ENCODE results near the gene GOLGA6L10. TPM values are rescaled to one million over a fixed set of nuclear protein-coding genes. Genes with fewer than 3 reads are reported as not detected.
"Not testable (repeated sequence)": the region's sequence is repeated elsewhere in the genome, so short reads cannot be mapped to it uniquely, and the experiment has no call there.

The GOLGA6L10 gene
- total RNA-seq, 1 experiment from 2014 or later, result 0.31 TPM

GRCh38 chr15:82301296-82302016 is 47.8 kb downstream of the GOLGA6L10 start:
- no peak for DNase-seq (ENCODE audit: low read depth)

- no peak for DNase-seq (ENCODE audit: low read depth)
Measured at GRCh38 chr15:82300883-82301282, 48.4 kb downstream of the GOLGA6L10 start.

- not testable (repeated sequence) for DNase-seq (ENCODE audit: low read depth)
Measured at GRCh38 chr15:82300326-82300725, 48.9 kb downstream of the GOLGA6L10 start.

- not testable (repeated sequence) for DNase-seq (ENCODE audit: low read depth)
Measured at GRCh38 chr15:82299511-82299914, 49.8 kb downstream of the GOLGA6L10 start.

- no peak for DNase-seq (ENCODE audit: low read depth)
Measured at GRCh38 chr15:82298520-82298919, 50.8 kb downstream of the GOLGA6L10 start.

GRCh38 chr15:82298032-82298431 is 51.2 kb downstream of the GOLGA6L10 start:
- DNase-seq (ENCODE audit: low read depth), result no peak

- DNase-seq (ENCODE audit: low read depth), result no peak
Measured at GRCh38 chr15:82297546-82297945, 51.7 kb downstream of the GOLGA6L10 start.

- no peak for DNase-seq (ENCODE audit: low read depth)
Measured at GRCh38 chr15:82294061-82294690, 55.1 kb downstream of the GOLGA6L10 start.

GRCh38 chr15:82292271-82292670 is 57.0 kb downstream of the GOLGA6L10 start:
- DNase-seq (ENCODE audit: low read depth), result no peak

Other genes starting within 250 kb of the GOLGA6L10 start
- 20.4 and 20.5 TPM in 2 replicates for gene EFL1, start 86.7 kb downstream of the GOLGA6L10 start, total RNA-seq (2014; rRNA removed; shearing (Covaris generic))
- 0.35 and 0.70 TPM in 2 replicates for gene SAXO2, start 86.7 kb downstream of the GOLGA6L10 start, total RNA-seq (2014; rRNA removed; shearing (Covaris generic))
- 0.29 and 0.67 TPM in 2 replicates for gene GOLGA6L9, start 80.3 kb upstream of the GOLGA6L10 start, total RNA-seq (2014; rRNA removed; shearing (Covaris generic))
- 3,352 and 4,043 TPM in 2 replicates for gene RPS17, start 191.0 kb upstream of the GOLGA6L10 start, total RNA-seq (2014; rRNA removed; shearing (Covaris generic))